ENCODE data around the gene RNPS1. TPM values are rescaled to one million over a fixed set of nuclear protein-coding genes. Genes with fewer than 3 reads are reported as not detected.

Gene RNPS1
- total and polyA plus RNA-seq, 3 donors from 2014 or later = 197 to 294 (median 261) TPM

DNA sequence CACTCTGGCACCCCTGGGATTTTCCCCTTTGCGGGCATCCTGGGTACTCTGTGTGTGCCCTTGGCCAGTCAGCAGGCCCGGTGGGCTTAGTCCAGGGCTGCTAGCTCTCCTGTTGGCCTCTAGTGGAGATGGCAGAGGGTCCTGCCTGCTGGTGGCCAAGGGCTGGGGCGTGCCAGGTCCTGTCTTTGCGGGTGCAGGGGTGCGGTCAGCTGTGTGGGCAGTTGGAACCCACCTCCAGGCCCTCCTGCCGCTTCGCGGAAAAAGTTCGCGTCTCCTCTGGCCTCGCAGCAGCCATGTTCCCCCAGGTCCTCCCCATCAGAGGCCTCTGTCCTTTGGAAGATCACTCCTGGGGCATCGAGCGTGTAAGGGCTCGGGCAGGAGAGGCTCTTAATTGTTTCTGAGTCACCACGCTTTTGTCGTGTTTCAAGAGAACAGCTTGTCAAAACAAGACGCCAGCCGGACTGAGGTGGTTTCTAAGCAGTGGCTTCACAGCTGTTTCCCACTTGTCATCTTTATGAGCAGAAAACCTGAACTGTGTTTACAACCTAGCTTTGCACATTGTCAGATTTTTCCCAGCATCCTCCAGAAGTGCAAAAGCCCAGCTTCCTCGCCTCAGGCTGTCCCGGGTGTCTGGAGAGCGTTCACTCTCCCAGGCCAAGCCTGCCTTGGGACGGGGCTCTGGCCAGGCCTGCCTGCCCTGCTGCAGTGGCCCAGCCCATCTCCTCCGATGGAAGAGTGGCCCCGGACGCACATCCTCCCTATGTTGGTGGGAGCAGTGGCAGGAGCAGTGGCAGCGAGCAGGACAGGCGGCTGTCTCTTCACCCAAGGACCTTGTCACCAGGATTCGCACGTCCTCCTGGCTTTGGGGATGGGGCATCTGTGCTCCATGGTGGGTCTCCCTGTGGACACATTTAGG is 36.7 kb downstream of the RNPS1 start:
- H3K36me3 ChIP-seq (ENCODE audit: low read depth, missing control alignments) = no peaks in the 10 kb centered on the region
- DNase-seq = no peak
- H3K27me3 ChIP-seq = no peaks in the 10 kb centered on the region
- no peaks in the 10 kb centered on the region for H3K9me3 ChIP-seq
- no peak overlapping the region for H3K4me3 ChIP-seq
- intact Hi-C loops (cut with DNase I; ENCODE audit: low total_unique reads) = no loop called here
- H3K27ac ChIP-seq = no peak overlapping the region
- no peak for TF ChIP-seq POLR2A (IDR thresholded peaks at IDR 0.05)
- TF ChIP-seq, protein P1, sequence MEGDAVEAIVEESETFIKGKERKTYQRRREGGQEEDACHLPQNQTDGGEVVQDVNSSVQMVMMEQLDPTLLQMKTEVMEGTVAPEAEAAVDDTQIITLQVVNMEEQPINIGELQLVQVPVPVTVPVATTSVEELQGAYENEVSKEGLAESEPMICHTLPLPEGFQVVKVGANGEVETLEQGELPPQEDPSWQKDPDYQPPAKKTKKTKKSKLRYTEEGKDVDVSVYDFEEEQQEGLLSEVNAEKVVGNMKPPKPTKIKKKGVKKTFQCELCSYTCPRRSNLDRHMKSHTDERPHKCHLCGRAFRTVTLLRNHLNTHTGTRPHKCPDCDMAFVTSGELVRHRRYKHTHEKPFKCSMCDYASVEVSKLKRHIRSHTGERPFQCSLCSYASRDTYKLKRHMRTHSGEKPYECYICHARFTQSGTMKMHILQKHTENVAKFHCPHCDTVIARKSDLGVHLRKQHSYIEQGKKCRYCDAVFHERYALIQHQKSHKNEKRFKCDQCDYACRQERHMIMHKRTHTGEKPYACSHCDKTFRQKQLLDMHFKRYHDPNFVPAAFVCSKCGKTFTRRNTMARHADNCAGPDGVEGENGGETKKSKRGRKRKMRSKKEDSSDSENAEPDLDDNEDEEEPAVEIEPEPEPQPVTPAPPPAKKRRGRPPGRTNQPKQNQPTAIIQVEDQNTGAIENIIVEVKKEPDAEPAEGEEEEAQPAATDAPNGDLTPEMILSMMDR (IDR thresholded peaks at IDR 0.05) = no peak
- WGBS, 2 donors = 60 to 90% methylated on average over 1 to 29 of the region's 29 CpGs
- peaks cover 6% of the 10 kb centered on the region for H3K4me1 ChIP-seq

DNA sequence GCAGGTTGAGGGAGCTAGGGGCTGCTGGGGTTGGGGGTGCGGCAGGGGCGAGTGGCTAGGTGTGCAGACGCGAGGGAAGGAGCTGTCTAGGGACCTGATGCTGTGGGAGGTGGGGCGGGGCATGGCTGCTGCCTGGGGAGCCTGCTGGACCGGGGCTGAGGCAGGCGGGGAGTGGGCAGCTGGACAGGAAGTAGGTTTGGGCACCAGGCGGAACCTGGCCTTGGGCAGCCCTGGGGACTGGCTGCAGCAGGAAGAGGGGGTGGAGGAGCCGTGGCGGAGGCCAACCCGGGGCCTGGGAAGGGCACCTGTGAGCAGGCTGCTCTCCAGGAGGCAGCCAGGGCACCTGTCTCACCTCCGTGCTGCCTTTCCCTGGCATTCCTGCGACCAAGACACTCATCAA is 37.5 kb downstream of the RNPS1 start:
- H3K9me3 ChIP-seq = no peaks in the 10 kb centered on the region
- no peak for DNase-seq
- TF ChIP-seq POLR2A (IDR thresholded peaks at IDR 0.05) = no peak
- TF ChIP-seq, protein P1 (IDR thresholded peaks at IDR 0.05) = no peak
- no peak overlapping the region for H3K27ac ChIP-seq
- H3K27me3 ChIP-seq = no peaks in the 10 kb centered on the region
- no peak overlapping the region for H3K4me3 ChIP-seq
- peaks cover 9% of the 10 kb centered on the region for H3K4me1 ChIP-seq
- no peaks in the 10 kb centered on the region for H3K36me3 ChIP-seq (ENCODE audit: low read depth, missing control alignments)
- 71 to 87% methylated on average over 13 of the region's 13 CpGs for WGBS, 2 donors
- intact Hi-C loops (cut with DNase I; ENCODE audit: low total_unique reads) = no loop called here

DNA sequence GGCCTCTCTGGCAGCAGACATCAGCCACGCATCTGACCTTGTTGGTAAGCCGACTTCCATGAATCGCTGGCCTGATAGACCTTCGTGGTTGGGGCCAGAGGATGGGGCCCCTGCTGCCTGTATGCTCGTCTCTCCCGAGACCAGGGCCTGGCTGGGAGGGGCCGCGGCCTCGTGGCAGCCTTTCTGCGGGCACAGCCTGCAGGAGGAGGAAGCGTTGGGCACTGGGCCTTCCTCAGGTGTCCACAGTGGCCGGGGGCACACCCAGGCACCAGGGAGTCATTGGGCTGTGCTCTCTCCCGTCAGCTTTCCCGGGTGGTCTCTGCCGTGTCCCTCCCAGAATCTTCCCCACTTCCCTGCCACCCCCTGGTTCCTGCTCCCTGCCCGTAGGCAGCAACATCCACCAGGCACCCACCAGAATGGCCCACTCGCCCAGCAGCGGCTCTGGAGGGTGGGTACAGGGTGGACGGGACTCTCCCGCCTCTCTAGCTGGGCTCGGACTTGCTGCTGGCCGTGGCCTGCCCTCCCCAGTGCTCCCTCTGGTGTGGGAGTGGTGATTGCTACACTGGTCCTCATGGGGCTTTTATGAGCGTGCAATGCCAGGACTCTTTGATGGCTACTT is 38.2 kb downstream of the RNPS1 start:
- Histone ChIP-seq H3K36me3 (ENCODE audit: low read depth, missing control alignments) (no peaks in the 10 kb centered on the region), H3K27ac (no peak overlapping the region), H3K4me1 (peaks cover 12% of the 10 kb centered on the region), H3K27me3 (no peaks in the 10 kb centered on the region), H3K4me3 (no peak overlapping the region), H3K9me3 (no peaks in the 10 kb centered on the region)
- TF ChIP-seq, protein P1 (IDR thresholded peaks at IDR 0.05) = no peak
- TF ChIP-seq POLR2A (IDR thresholded peaks at IDR 0.05) = no peak
- no peak for DNase-seq
- 80 to 90% methylated on average over 2 to 21 of the region's 23 CpGs for WGBS, 2 donors
- intact Hi-C loops (cut with DNase I; ENCODE audit: low total_unique reads) = no loop called here

DNA sequence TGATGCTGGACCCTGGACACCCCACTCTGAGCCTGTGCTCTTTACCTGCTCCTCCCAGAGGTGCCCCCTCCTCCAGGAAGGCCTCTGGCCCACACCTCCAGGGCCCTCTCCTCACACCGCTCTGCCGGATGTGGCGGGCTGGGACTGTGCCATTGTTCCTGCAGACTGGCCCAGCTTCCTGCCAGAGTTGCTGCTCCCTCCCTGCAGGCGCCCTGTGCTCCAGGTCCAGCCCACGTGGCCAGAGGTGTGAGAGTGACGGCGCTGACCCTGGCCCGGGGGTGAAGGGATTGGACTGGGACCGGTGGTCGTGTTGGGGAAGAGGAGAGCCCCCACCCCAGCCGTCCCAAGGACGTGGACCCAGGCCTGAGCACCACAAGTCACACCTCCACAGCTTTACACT is 38.8 kb downstream of the RNPS1 start:
- TF ChIP-seq, protein P1 (IDR thresholded peaks at IDR 0.05) = no peak
- TF ChIP-seq POLR2A (IDR thresholded peaks at IDR 0.05) = no peak
- H3K27me3 ChIP-seq = no peaks in the 10 kb centered on the region
- intact Hi-C loops (cut with DNase I; ENCODE audit: low total_unique reads) = no loop called here
- WGBS, 2 donors = 87 to 95% methylated on average over 3 to 12 of the region's 12 CpGs
- no peak overlapping the region for H3K4me3 ChIP-seq
- DNase-seq = no peak
- H3K36me3 ChIP-seq (ENCODE audit: low read depth, missing control alignments) = no peaks in the 10 kb centered on the region
- H3K4me1 ChIP-seq = peaks cover 18% of the 10 kb centered on the region
- no peaks in the 10 kb centered on the region for H3K9me3 ChIP-seq
- no peak overlapping the region for H3K27ac ChIP-seq

All from testis (tissue), 3 donors.